Transverse colon (tissue), 3 donors: ENCODE measurements around the gene HS1BP3.

ENCODE experiments used
- EP300 ChIP-seq: sonication (generic); formaldehyde crosslinking; IDR thresholded peaks from one replicate; pipeline ENCODE4 v1.6.1; 2017; ENCODE audit warnings: antibody characterized with exemption, low read depth
- TF ChIP-seq, protein P1 (sequence below), 5 experiments: fragments of 200-600 bp in 3 of 5; fragments of 450-650 bp in 2 of 5; sonication (generic) in 3 of 5; IDR thresholded peaks; 1 replicate in 2 of 5; 2 replicates in 3 of 5; pipeline ENCODE4 v1.5.1; 2016 to 2017; ENCODE audit warnings: antibody characterized with exemption in 5 of 5, inconsistent platforms in 3 of 5, mild to moderate bottlenecking in 2 of 5, moderate library complexity in 1 of 5

DNA sequence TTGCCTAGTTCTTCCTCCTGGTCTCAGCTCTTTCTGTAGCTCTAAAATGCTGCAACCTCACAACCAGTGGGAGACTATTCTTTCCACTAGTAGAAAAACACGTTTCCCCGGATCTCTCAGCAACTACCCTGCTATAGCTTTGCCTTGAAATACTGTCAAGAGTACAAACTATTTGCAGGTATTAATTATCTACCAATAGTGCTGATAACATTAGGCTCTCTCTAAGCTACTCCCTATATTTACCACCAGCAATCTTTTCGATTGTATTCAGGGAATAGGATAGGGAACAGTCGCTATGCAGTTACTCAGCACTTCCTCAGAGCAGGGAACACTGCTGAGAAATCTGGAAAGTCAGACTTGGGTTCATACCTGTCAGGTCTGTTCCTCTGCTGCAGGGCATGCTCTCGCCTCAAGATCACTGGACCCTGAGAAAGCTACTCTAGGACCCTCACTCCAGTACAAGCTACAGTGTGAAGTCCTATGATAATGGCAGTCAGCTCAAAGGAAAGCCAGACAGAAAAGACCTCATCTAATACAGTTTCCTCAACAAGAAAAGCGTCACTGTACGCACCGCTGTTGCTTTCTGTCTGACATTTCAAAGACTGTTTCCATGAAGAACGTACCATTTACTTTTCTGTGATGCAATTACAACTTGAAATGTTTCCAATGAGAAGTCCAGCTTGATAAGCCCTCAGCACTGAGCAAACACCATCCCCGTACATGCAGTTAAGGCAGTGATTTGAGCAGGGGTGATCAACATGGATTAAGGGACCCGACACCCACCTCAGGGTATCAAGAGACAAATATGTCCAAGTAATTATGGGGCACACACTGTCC, 38.7 kb upstream of the HS1BP3 start:
- TF ChIP-seq, protein P1, sequence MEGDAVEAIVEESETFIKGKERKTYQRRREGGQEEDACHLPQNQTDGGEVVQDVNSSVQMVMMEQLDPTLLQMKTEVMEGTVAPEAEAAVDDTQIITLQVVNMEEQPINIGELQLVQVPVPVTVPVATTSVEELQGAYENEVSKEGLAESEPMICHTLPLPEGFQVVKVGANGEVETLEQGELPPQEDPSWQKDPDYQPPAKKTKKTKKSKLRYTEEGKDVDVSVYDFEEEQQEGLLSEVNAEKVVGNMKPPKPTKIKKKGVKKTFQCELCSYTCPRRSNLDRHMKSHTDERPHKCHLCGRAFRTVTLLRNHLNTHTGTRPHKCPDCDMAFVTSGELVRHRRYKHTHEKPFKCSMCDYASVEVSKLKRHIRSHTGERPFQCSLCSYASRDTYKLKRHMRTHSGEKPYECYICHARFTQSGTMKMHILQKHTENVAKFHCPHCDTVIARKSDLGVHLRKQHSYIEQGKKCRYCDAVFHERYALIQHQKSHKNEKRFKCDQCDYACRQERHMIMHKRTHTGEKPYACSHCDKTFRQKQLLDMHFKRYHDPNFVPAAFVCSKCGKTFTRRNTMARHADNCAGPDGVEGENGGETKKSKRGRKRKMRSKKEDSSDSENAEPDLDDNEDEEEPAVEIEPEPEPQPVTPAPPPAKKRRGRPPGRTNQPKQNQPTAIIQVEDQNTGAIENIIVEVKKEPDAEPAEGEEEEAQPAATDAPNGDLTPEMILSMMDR (IDR thresholded peaks at IDR 0.05) = no peak
- TF ChIP-seq EP300 = no peak
